Amygdala (tissue), 56 donors: Measurements from ENCODE around the gene MAP2K6.
"Not testable (repeated sequence)": the region's sequence is repeated elsewhere in the genome, so short reads cannot be mapped to it uniquely, and the experiment has no call there.

Experiments
- DNase-seq, 56 donors: peaks; one replicate each; lab custom pipeline; 2025; lab: John Stamatoyannopoulos, UW

MAP2K6 gene

DNA sequence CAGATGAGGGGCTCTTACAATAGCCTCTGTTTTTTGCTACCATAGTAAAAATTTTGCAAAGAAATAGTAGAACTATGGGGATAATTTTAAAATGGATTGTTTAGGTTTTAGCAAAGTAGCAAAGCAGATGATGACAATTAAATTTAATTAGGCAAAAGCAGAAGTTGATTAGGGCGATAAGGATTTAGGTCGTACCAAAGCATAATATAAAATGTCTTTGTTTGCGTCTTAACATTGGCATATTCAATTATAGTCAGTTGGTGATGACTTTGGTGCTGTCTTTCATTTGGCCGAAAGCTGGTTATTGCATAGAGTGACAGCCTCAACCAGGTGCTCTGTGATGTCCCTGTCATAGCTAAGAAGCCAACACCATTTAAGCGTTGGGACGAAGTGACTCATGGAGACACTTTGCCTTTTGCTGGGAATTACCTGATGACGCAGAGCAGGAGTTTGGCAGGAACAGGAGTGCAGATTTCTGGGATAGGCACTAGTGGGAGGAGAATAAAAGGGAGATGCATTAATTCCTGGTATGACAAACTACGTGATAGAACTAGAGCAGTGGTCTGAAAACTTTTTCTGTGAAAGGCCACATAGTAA lies 38.3 kb downstream of the MAP2K6 start:
- DNase-seq = no peak

DNA sequence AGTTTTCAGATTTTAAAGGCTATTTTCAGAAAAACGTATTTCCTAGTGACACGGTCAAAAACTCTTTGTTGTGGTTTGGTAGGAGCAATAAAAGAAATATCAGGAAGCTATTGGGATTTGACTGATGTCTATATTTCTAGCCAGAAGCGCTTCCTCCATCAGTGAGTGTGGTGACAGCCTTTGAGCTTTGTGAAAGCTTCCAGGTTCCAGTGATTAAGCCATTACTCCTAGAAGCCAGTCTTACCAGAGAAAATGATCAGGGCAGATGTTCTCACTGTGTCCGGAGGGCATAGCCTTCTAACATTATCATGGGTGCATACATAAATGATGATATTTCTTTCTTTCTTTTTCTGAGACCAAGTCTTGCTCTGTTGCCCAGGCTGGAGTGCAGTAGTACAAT lies 39.6 kb downstream of the MAP2K6 start:
- no peak for DNase-seq

DNA sequence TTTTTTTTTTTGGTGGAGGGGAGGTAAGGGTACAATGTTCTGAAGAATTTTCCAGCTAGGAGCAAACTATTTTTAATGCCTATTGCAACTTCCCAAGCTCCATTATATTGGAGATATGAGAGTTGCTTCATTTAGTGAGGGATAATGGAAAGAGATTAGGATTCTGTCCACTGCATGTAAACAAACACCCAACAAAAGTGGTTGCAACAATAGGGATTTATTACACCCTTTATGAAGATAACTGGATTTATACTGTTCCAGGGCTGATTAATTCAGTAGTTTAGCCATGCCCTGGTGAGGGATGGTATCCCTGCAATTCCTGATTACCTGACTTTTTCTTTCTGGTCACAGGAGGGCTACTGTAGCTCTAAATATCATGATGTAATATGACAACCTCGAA lies 40.5 kb downstream of the MAP2K6 start:
- DNase-seq = no peak

DNA sequence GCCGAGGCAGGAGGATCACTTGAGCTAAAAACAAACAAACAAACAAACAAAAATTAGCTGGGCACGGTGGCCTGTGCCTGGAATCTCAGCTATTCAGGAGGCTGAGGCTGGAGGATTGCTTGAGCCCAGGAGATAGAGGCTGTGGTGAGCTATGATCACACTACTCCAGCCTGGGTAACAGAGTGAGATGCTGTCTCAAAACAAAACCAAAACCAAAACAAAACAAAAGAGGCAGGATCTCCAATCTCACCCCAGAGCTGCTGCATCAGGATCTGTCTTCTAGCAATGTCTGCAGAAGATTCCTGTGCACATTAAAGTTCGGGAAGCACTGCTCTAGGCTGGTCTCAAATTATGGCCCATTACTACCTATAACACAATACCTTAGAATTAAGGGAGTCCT lies 43.1 kb downstream of the MAP2K6 start:
- DNase-seq = no peak

DNA sequence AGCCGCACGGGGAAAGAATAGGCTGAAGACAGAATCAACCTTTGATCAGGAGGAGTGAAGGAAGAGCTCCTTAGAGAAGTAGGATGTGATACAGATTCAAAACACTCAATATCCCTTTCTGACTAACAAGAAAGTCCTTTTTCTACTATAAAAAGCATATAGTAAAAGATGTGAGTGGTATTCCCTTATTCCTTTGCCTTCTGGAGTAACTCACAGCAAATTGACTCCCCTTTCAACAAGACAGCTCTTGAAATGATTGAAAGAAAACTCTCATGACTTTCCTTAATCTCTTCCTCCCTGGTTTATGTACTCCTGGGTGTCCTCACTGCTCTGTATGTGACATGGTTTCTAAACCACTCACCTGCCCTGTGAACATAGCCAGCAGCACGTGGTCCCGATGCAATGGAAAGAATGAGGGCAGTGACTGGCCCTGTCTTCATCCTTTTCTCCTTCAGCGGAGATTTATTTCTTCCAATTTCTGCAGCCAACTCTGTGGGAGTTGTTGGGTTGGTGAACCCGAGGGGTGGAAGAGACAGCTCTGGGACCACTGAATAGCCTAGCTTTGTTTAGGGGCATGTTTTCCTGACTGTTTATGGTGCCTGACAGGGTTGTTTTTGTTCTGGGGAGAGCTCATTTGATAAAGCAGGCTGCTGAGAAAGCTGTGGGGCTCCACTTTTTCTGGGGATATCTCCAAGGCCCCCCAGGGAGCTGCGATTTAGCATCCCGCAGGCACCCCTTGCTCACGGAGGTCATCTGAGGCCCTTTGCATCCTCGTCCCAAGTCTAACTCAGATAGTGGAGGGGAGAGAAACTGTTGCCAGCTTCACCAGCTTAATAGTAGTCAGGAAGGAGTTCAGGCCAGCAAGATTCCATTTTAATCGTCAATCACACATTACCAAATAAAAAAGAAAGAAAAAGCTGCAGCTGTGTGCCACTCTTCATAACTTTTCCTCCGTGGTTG lies 46.7 kb downstream of the MAP2K6 start:
- peak in 1 of 56 donors; percentile 6 for DNase-seq

DNA sequence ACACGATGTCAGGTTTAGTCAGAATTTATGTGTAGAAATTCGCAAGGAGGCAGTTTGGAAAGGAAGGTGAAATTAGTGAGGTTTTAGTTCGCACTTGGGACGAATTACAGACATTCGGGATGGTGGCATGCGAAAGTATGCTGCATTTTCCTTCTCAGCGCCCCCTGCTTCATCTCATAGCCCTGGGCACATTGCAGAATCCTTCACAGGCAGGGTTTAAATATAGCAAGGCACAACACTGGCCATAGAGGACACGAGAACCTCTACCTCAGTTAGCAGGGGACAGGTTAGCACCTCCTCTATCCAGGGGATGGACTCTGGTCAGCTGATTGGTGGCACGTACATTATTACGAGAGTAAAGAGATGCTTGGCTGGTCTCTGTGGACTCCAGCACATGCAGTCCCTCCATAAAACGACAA lies 47.5 kb downstream of the MAP2K6 start:
- no peak for DNase-seq

DNA sequence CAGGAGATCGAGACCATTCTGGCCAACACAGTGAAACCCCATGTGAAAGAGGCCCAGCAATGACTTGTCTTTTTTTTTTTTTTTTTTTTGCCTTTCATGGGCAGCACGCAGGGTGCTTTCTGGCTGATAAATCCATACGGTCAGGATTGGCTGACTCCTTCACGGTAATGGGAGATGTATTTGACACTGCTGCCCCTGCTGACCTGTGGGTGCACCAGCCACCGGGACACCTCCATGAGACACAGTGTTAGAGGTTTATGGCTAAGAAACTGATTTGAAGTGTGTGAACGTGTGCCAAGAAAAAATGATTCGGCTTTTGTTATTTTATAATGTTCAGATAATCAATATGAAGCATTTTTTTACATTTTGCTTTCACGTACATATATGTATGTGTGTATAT lies 48.4 kb downstream of the MAP2K6 start:
- DNase-seq = no peak

DNA sequence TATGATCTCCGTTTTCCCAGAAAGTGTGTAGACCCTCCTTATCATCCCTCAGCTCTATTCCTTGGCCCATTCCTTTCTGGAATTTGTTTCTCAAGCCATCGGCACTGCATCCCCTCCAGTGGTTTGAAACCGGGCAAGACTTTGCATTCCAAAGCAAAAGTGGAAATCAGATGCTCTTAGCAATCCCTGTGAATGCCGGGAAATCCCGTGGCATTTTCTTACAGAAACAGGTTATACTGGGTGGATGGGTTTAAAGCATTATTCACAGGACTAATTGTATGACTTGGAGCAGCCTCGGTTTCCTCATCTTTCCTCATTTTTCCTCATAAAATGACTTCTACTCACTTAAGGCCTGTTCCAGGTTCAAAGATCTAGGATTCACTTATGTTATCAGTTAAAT lies 52.0 kb downstream of the MAP2K6 start:
- no peak for DNase-seq

DNA sequence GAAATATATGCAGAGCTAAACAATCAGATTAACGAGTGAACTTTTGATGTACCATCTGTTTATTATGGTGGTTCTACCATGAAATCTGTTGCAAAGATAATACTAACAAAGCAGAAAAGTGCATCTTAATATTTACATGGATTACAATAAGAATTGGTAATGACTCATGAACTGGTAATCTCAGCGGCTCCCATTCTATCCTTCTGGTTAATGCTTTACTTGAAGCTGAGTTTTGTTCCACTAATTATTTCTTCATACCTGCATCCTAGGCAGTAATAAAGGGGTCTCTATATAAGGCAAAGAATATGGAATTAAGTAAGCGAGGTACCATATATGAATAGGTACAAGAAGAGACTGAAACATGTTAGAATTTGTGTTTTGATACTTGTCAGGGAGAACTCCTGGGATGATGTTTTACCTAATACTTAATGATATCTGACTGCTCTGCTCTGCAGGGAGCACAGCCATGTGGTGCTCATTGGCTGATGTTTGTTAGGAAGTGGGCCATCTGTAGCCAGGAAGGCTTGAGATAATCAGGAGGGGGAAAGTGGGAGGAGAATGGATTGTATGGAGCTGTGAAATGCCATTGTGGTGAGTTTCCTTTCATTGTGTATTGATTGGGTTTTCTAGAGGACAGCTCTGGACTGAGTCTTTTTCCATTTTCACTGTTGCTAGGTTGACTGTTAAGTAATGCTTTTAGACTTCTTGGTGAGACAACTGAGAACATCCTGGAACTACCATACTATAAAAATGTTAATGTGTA lies 52.6 kb downstream of the MAP2K6 start:
- DNase-seq = no peak

DNA sequence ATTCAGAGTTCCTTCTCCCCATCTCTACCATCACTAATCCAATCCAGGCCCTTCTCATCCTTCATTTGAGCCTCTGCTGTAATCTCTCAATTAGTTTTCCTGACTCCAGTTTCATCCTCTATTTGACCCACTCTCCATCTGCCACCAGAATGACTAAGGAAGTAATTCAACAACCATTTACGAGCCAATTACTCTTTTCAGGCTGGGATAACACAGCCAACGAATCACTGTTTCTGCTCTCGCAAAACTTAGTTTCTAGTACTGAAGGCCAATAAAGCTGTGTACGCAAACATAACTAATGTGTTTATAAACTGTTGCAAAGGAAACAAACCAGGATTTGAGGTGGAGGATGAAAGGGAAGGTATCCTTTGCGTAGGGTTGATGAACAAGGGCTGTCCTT lies 53.7 kb downstream of the MAP2K6 start:
- no peak for DNase-seq

DNA sequence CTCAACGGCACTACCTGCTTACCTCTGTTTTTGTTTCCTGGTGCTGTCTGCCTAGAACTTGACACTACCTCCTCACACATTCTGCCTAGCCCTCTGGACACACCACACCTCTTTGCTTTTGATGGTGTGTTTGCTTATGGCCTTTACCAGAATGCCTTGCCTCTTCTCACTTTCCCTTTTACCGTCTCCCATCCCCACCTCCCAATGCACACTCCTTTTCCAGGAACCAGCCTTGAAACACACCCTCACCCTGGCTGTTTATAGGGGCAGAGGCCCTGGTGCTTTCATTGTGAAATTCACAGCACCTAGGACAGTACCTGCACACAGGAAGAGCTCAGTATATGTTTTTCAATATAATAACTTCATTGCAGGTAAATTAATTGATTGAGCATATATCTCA lies 56.2 kb downstream of the MAP2K6 start:
- DNase-seq = no peak

DNA sequence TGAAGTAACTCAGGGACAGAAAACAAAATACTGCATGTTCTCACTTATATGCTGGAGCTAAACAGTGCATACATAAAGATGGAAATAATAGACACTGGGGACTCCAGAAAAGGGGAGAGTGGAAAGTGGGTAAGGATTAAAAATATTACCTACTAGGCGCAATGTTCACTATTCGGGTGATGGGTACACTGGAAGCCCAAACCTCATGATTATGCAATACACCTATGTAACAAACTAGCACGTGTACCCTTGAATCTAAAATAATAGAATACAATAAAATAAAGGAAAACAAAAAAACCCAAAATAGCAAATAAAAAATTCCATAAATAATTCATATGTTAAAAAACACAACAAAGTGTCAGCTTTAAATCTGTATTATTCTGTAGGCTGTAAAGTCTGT lies 56.9 kb downstream of the MAP2K6 start:
- DNase-seq = no peak

DNA sequence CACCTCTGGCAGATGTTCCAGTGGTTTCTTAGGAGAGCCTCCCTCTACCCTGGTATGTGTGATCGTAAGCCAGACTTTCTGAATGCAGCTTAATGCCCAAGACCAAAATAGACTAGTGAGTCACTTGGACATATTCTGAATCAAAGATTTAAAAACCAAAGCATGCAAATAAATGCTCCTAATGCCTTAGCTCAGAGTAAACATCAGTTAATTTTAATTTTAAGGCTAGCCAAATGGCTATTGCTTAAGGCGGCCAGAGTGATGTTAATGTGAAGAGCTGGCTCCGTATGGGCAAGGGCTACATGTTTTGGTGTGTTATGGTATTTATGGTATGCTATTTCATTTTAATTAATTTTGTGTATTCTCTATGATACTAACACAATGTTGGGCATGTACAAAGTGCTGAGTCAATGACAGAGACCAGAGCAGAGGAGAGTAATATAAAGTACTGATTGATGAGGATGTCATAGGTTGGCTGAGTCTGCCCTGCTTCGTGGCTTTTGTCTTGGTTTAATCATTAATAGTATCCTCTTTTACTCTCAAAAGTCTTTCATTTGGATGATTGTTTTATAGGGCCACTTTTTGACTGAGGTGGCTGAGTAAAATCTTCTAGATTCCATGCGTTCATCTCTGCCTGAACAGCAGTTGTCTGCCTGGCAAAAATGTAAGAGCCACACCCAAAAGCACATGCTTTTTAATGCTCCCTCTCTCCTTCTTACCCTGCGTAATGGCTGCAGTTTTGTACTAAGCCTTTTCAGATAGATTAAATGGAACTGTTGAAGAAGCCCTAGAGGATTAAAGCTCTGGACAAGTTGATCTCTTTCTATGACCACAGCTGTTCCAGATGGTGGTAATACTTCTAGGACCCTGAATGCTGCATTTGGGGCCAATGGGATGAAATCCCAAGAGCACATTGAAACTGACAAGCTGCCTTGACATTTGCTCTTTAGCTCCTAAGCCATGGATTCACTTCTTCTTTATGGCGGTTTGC lies 59.6 kb downstream of the MAP2K6 start:
- DNase-seq = no peak

DNA sequence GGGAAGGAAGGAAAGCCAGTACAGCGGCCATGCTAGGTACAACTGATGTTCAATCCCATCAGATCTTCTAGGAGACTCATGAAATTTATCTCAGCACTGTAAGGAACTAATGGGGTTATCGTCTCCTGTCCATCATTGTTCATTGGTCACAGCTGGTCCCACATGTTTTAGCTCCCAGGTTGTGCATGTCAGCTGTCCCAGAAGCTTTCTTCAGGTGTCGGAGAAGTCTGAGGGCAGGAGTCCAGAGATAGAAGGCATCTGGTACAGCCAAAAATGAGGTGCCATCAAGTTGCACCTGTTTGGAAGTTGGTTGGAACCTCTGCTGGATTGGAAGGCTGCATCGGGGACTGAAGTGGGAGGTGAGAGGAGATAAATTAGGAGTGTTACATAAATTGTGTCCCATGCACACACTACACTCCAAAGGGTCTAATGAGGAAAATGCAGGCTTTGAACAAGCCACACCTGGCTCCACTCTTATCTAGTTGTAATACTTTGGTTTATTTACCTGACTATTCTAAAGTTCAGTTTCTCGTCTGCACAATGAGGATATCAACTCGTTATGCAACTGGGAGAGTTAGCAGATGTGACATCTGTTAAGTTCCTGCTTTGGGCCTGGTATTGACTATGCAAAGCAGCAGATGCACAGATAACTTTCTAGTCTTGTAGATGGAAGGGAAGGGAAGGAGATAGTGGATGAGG lies 62.9 kb downstream of the MAP2K6 start:
- DNase-seq = no peak

DNA sequence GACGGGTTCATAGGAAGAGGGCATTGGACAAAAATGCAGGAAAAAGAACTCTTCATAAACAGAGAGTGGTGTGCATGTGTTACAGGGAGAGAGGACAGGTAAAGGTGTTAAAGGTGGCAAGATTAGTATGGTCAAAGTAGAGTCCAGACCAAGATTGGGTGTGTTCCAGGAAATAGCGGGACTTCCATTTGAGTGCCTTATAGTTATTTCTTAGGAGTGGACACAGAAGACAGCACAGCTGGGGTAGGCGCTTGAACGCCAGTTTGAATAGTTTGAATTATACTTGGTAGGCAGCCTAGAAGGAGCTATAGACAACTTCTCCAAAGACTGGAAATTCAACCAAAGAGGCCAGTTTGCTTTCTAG lies 63.4 kb downstream of the MAP2K6 start:
- no peak for DNase-seq

DNA sequence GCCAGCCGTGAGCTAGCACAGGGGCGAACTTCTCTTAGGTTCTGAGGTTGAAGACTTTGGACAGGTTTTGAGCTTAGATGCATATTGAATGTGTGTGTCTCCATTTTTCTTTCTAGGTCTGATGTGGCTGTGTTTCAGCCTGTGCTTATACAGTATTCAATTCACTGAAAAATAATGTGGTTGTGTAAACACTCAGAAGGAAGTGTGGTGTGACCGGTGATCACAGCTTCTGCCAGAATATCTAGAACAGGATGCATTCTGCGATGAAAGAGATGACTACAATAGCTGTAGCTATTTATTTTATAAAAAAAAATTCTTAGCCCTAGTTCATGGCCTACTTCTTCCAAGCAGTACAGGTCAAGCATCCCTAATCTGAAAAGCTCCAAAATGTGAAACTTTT lies 64.4 kb downstream of the MAP2K6 start:
- no peak for DNase-seq

DNA sequence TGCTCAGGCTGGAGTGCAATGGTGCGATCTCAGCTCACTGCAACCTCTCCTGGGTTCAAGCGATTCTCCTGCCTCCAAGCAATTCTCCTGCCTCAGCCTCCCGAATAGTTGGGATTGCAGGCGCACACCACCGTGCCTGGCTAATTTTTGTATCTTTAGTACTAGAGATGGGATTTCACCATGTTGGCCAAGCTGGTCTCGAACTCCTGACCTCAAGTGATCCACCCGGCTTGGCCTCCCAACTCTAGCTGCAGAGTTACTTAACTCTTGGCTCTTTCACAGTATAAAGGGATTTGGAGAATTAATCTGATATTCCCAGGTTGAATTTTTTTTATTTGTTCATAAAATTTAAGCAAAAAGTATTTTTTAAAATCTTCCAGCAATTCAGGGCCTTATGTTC lies 65.3 kb downstream of the MAP2K6 start:
- not testable (repeated sequence) for DNase-seq

DNA sequence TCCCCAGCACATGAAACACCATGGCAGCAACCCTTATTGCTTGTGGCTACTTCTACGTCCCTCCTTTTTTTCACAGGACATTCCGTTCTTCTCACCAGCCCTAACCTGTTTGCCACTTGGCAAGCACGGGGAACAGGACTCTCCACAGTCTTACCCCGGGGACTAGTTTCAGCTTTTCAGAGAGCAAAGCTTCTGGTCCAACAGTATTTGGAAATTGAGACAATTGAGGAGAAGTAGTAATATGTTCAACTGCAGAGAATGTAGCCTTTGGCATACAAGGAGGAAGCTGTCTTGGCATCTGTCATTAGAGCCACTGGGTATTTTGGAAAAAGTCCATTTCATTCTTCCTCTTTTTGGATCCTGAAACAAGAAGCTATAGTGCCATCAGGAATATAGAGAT lies 65.7 kb downstream of the MAP2K6 start:
- no peak for DNase-seq

DNA sequence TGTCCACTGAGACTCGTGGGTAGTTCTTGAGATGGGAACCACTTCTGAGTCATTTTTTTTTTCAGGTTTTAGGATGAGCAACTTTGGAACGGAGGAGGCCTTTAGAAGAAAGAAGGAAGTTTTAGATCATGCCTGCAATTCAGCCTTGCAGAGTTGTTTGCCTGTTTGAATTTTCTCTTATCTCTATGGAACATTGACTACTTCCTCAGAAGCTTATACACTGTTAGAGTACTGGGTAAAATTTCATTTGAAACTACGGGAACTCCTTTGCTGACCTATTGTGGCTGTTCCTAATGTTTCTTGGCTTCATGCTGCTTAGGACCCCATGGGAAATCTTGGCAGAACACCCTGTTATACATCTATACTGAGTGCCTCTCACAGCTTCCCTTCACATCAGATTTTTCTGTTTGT lies 70.8 kb downstream of the MAP2K6 start:
- DNase-seq = no peak
